Tibial artery (tissue), 4 donors: Measurements from ENCODE around the gene HOXD9.

Experiments
- DNase-seq, 2 donors: peaks; one replicate each; pipeline ENCODE4 v3.0.0-alpha.2; 2019
- H3K27ac ChIP-seq, 2 donors: fragments of 200-600 bp; sonication (generic) in 1 of 2; 1 replicate in 1 of 2; 2 replicates in 1 of 2; pipeline ENCODE4 v1.5.1; 2018 to 2019; ENCODE audit warnings: mild to moderate bottlenecking in 1 of 2
- H3K27me3 ChIP-seq, 2 donors: fragments of 200-600 bp; sonication (generic) in 1 of 2; one replicate each; pipeline versions ENCODE4 v1.5.1 to v1.6.0; 2016 to 2019
- H3K36me3 ChIP-seq, 3 donors: fragments of 200-600 bp; sonication (generic) in 2 of 3; one replicate each; pipeline ENCODE4 v1.5.1; 2016 to 2019; ENCODE audit warnings: mild to moderate bottlenecking in 2 of 3
- H3K4me1 ChIP-seq, 4 donors: fragments of 200-600 bp; sonication (generic) in 2 of 4; 1 replicate in 3 of 4; 2 replicates in 1 of 4; pipeline ENCODE4 v1.5.1; 2016 to 2019
- H3K4me3 ChIP-seq, 2 donors: fragments of 200-600 bp; sonication (generic) in 1 of 2; 1 replicate in 1 of 2; 2 replicates in 1 of 2; pipeline ENCODE4 v1.5.1; 2018 to 2019; ENCODE audit warnings: mild to moderate bottlenecking in 2 of 2
- H3K9me3 ChIP-seq, 3 donors: fragments of 200-600 bp; sonication (generic) in 1 of 3; one replicate each; pipeline ENCODE4 v1.5.1; 2016 to 2019
- CTCF ChIP-seq, 2 experiments: fragments of 200-600 bp in 1 of 2; fragments of 450-650 bp in 1 of 2; IDR thresholded peaks; one replicate each; pipeline ENCODE4 v1.5.1; 2017 to 2019; ENCODE audit warnings: antibody characterized with exemption in 2 of 2, mild to moderate bottlenecking in 1 of 2, moderate library complexity in 1 of 2
- intact Hi-C: fragments of 100-400 bp; cut with DNase I; formaldehyde crosslinking; loops from one replicate; pipeline ENCODE4 v1.15.0; 2023; ENCODE audit warnings: low total_unique reads

HOXD9 gene

GRCh38 chr2:176122683-176123410 lies at the start of gene HOXD9:
Gene HOXD9 (plus strand): TSS chr2:176122719. CDS start chr2:176122769, 50 bp downstream.
- Histone ChIP-seq H3K4me3 (peak within 1 kb of the TSS; percentile 51 to 57), H3K27me3 (peaks cover 8 to 85% of the 10 kb centered on the region in 2 donors), H3K27ac (peak within 1 kb of the TSS; percentile 41 to 54), H3K36me3 (no peaks in the 10 kb centered on the region), H3K4me1 (peaks cover 0 to 24% (median 19%) of the 10 kb centered on the region in 4 donors), H3K9me3 (no peaks in the 10 kb centered on the region)
- intact Hi-C loops, result no loop called here
- DNase-seq, result peak in 1 of 2 donors; percentile 76
- no peak for TF ChIP-seq CTCF (IDR thresholded peaks at IDR 0.05)

- Histone ChIP-seq H3K4me1 (peaks cover 0 to 16% (median 9%) of the 10 kb centered on the region in 4 donors), H3K27me3 (peaks cover 3 to 100% of the 10 kb centered on the region in 2 donors), H3K36me3 (no peaks in the 10 kb centered on the region), H3K4me3 (no peak overlapping the region), H3K9me3 (no peaks in the 10 kb centered on the region), H3K27ac (no peak overlapping the region)
- no peak for DNase-seq
- TF ChIP-seq CTCF (IDR thresholded peaks at IDR 0.05), result no peak
- intact Hi-C loops, result no loop called here
Measured at GRCh38 chr2:176072951-176073904, 49.3 kb upstream of the HOXD9 start.

GRCh38 chr2:176074919-176075425 lies 47.5 kb upstream of the HOXD9 start:
- Histone ChIP-seq H3K36me3 (no peaks in the 10 kb centered on the region), H3K4me1 (peaks cover 0 to 20% (median 13%) of the 10 kb centered on the region in 4 donors), H3K9me3 (no peaks in the 10 kb centered on the region), H3K27me3 (peaks cover 15 to 100% of the 10 kb centered on the region in 2 donors), H3K27ac (no peak overlapping the region), H3K4me3 (no peak overlapping the region)
- no peak for TF ChIP-seq CTCF (IDR thresholded peaks at IDR 0.05)
- no peak for DNase-seq
- intact Hi-C loops, result no loop called here

GRCh38 chr2:176075481-176075880 lies 47.0 kb upstream of the HOXD9 start:
- Histone ChIP-seq H3K4me1 (peaks cover 0 to 25% (median 17%) of the 10 kb centered on the region in 4 donors), H3K9me3 (no peaks in the 10 kb centered on the region), H3K4me3 (no peak overlapping the region), H3K27ac (no peak overlapping the region), H3K27me3 (peaks cover 15 to 99% of the 10 kb centered on the region in 2 donors), H3K36me3 (no peaks in the 10 kb centered on the region)
- DNase-seq, result no peak
- intact Hi-C loops, result no loop called here
- TF ChIP-seq CTCF (IDR thresholded peaks at IDR 0.05), result no peak

GRCh38 chr2:176076063-176076462 lies 46.5 kb upstream of the HOXD9 start:
- Histone ChIP-seq H3K9me3 (no peaks in the 10 kb centered on the region), H3K27me3 (peaks cover 20 to 99% of the 10 kb centered on the region in 2 donors), H3K36me3 (no peaks in the 10 kb centered on the region), H3K27ac (no peak overlapping the region), H3K4me3 (no peak overlapping the region), H3K4me1 (peaks cover 0 to 28% (median 21%) of the 10 kb centered on the region in 4 donors)
- no peak for DNase-seq
- no peak for TF ChIP-seq CTCF (IDR thresholded peaks at IDR 0.05)
- intact Hi-C loops, result no loop called here
